T-helper 1 cell treated with Interleukin-12 subunit alpha and Interleukin-12 subunit beta and Interleukin-4 antibody, amounts not matched to agents 30 μg/mL and 1 μg/mL, for 36 hours (primary cell): ENCODE data around the gene LMBR1L.
A peak's percentile ranks its signal among the peaks of the same experiment; 100 is the strongest.
"Not testable (repeated sequence)": the region's sequence is repeated elsewhere in the genome, so short reads cannot be mapped to it uniquely, and the experiment has no call there.

Source experiments
- H3K27ac Mint-ChIP-seq: one replicate; pipeline ENCODE4 v1.8.0; 2021; ENCODE audit warnings: mild to moderate bottlenecking, mixed read lengths
- H3K27me3 Mint-ChIP-seq: one replicate; pipeline ENCODE4 v1.8.0; 2021; ENCODE audit warnings: low read depth, mixed read lengths
- H3K36me3 Mint-ChIP-seq: one replicate; pipeline ENCODE4 v1.8.0; 2021; ENCODE audit warnings: low read depth, mixed read lengths
- H3K4me1 Mint-ChIP-seq: one replicate; pipeline ENCODE4 v1.8.0; 2021; ENCODE audit warnings: low read depth, mixed read lengths
- H3K4me3 Mint-ChIP-seq: one replicate; pipeline ENCODE4 v1.8.0; 2021; ENCODE audit warnings: mild to moderate bottlenecking, moderate library complexity, mixed read lengths
- H3K9me3 Mint-ChIP-seq: one replicate; pipeline ENCODE4 v1.8.0; 2021; ENCODE audit warnings: mixed read lengths

The LMBR1L gene

DNA sequence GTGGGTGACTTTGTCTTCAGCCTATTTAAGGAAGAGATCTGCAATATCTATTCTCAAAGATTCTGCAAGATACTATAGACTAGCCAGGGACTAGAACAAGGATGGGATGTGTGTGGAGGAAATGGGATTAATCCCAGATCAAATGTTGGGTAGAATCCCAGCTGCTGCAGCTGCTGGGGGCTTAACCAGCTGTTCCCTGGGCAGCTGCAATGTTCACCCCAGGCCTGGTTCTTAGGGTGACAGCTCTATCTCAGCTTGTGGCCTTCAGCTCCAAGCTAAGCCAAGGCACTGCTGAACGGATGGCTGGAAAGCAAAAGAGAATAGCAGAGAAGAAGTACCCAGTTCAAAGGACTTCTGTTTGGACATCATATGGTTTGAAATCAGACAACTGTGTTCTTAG is 30.9 kb downstream of the LMBR1L start:
- H3K36me3 Mint-ChIP-seq, result no peaks in the 10 kb centered on the region
- H3K9me3 Mint-ChIP-seq, result no peaks in the 10 kb centered on the region
- H3K4me3 Mint-ChIP-seq, result no peak overlapping the region
- no peaks in the 10 kb centered on the region for H3K4me1 Mint-ChIP-seq
- H3K27me3 Mint-ChIP-seq, result peaks cover 7% of the 10 kb centered on the region
- no peak overlapping the region for H3K27ac Mint-ChIP-seq

DNA sequence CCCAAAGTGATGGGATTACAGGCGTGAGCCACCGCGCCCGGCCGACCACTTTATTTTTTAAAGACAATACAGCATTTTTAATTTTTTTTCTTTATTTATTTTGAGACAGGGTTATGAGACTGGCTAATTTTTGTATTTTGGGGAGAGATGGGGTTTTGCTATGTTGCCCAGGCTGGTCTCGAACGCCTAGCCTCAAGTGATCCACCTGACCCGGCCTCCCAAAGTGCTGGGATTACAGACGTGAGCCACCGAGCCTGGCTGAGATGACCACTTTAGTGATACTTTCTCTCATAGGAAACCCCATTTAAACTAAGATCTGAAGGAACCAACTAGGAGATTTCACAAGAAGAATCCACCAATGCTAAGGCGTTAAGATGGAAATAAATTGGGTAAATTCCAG is 39.7 kb downstream of the LMBR1L start:
- Mint-ChIP-seq H3K4me3 (no peak overlapping the region), H3K9me3 (no peaks in the 10 kb centered on the region), H3K27ac (peak overlapping the region; percentile 7), H3K36me3 (peaks cover 2% of the 10 kb centered on the region), H3K27me3 (no peaks in the 10 kb centered on the region), H3K4me1 (peaks cover 22% of the 10 kb centered on the region)

DNA sequence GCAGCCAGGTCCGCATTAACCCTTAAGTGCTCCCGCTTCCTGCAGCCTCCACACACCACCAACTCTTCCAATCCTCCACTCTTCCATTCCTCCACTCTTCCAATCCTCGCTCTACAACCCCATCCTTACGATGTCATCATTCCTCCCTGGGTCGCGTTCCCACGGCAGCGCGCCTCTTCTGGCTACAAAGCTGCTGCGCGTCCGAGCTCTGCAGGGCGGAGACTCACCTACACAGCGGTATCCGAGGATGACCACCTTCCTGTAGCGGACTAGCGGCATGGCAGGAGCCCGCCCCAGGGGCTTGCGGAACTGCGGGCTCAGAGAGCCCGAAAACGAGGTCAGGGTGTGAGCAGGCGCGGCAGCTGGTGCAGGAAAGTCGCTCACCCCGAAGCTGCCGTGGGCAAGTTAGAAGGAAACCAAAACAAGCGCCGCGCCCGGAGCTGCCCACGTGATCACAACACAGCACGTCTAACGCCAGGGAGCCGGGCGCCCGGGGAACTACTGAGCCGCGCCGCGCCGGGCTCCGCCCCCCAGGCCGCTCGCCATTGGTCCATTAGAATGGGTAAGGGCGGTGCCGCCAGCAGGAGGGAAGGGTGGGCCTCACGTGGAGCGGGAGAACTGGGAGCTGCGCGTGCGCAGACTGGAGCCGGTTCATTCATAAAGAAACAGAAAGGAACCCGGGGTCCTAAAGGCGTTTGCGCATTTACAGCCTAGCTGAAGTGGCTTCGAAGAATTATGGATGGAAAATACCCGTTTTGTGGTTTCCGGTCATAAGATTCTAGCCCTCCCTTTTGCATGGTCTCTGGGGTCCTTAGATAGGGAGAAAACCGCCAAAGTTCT is 40.9 kb downstream of the LMBR1L start, which contains the start of gene RHEBL1:
Gene RHEBL1 (minus strand): TSS at position 473 of the 840 bp plus-strand sequence. CDS start 194 bp downstream, at position 279.
- H3K4me1 Mint-ChIP-seq, result peaks cover 22% of the 10 kb centered on the region
- no peaks in the 10 kb centered on the region for H3K9me3 Mint-ChIP-seq
- peaks cover 6% of the 10 kb centered on the region for H3K36me3 Mint-ChIP-seq
- peak within 1 kb of the TSS; percentile 98 for H3K27ac Mint-ChIP-seq
- H3K4me3 Mint-ChIP-seq, result peak within 1 kb of the TSS; percentile 100
- no peaks in the 10 kb centered on the region for H3K27me3 Mint-ChIP-seq

DNA sequence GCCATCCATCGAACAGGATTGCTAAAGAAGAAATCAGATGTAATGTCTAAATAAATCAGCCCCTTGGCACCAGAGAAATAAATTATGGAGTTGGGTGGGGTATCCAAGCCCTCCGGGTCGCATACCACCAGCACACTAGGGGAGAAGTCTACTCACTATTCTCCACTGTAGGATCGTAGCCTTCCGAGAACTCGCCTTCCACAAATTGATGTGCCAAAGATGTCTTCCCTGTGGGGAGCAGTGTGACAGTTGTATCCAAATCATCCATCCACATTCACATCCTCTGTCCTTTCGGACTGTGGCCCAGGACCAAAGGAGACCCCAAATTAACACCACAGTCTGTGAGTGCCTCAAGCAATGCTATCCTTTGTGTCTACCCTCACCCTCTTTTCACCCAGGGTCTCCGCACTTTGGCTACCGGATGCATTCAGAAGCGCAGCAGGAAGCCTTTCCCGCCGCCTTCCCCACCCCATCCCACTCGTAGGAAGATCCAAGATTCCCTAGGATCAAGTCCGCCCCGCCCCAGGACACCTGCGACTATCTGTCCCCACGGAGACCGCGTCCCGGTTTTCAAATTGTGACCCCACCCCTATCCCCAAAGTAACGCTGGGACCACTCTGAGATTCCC is 41.7 kb downstream of the LMBR1L start:
- H3K9me3 Mint-ChIP-seq, result no peaks in the 10 kb centered on the region
- H3K36me3 Mint-ChIP-seq, result peaks cover 7% of the 10 kb centered on the region
- H3K4me1 Mint-ChIP-seq, result peaks cover 24% of the 10 kb centered on the region
- H3K27me3 Mint-ChIP-seq, result no peaks in the 10 kb centered on the region
- peak overlapping the region; percentile 98 for H3K27ac Mint-ChIP-seq
- H3K4me3 Mint-ChIP-seq, result peak overlapping the region; percentile 100

DNA sequence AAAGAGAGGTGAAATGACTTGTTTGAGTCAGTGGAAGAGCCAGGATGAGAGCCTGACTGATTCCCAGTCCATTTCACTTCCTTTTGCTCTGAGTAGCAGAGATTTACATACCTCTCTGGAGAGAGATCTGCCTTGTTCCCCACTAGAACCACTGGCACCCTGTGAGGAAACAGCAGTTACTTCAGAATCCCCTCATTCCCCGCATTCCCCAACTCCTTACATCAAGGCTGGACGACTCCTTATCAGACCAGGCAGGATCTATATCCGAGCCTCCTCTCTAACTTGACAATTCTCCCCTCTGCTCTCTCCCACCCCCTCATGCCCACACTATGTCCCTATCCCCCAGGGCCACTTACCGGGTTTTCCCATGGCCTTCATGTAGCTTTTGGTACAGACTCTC is 44.5 kb downstream of the LMBR1L start:
- no peaks in the 10 kb centered on the region for H3K9me3 Mint-ChIP-seq
- H3K4me3 Mint-ChIP-seq, result no peak overlapping the region
- H3K27ac Mint-ChIP-seq, result no peak overlapping the region
- no peaks in the 10 kb centered on the region for H3K27me3 Mint-ChIP-seq
- peaks cover 9% of the 10 kb centered on the region for H3K36me3 Mint-ChIP-seq
- peaks cover 23% of the 10 kb centered on the region for H3K4me1 Mint-ChIP-seq

DNA sequence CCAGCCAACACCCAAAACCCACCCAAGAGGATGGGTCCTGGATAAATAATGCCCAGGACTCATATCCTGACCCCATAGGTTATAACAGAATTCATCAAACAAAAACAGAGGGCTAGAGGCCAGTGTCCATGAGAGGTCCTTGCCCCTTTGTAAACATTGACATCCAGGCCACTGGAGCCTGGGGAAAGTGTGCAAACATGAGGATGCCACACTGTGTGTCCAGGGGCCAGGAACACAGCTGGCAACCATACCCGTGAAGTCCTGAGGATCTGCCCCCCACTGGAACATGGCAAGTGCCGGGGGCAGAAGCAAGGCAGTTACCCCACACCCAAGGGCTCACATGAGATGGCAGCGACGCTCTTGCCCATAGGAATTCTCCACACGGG is 45.9 kb downstream of the LMBR1L start:
- H3K36me3 Mint-ChIP-seq, result peaks cover 9% of the 10 kb centered on the region
- no peak overlapping the region for H3K27ac Mint-ChIP-seq
- peaks cover 21% of the 10 kb centered on the region for H3K4me1 Mint-ChIP-seq
- H3K9me3 Mint-ChIP-seq, result no peaks in the 10 kb centered on the region
- no peaks in the 10 kb centered on the region for H3K27me3 Mint-ChIP-seq
- no peak overlapping the region for H3K4me3 Mint-ChIP-seq

DNA sequence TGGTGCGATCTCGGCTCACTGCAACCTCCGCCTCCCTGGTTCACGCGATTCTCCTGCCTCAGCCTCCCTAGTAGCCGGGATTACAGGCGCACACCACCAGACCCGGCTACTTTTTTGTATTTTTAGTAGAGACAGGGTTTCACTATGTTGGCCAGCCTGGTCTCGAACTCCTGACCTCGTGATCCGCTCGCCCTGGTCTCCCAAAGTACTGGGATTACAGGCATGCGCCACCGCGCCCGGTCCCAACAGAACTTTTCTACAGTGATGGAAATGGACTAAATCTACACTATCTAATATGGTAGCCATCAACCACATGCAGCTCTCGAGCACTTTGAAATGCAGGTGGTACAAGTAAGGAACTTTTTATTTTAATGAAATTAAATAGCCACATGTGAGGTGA is 48.7 kb downstream of the LMBR1L start:
- Mint-ChIP-seq H3K36me3 (peaks cover 13% of the 10 kb centered on the region), H3K4me1 (peaks cover 29% of the 10 kb centered on the region)
- not testable (repeated sequence) for H3K27ac Mint-ChIP-seq, H3K27me3 Mint-ChIP-seq, H3K9me3 Mint-ChIP-seq, H3K4me3 Mint-ChIP-seq

DNA sequence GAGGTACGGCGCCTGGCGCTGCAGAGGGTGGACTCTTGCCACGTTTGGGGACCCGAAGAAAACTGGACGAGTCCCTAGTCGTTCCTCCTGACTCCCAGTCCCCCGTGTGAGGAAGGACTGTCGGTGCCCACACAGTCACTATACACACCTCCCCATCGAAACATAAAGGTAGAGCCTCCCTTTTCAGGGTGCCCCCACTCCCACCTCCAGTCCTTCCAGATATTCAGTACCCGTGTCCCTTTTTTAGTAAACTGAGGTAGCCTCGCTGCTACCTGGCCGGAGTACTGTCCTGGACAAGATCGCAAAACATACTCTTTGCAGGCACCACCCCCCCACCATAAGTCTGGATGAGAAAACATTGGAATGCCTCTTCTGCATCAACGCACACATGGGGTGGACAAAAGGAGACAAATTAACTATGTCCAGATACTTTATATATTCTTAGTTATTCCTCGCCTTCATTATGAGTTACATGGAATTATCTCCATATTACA is 49.4 kb downstream of the LMBR1L start:
- peaks cover 15% of the 10 kb centered on the region for H3K36me3 Mint-ChIP-seq
- H3K4me1 Mint-ChIP-seq, result peaks cover 37% of the 10 kb centered on the region
- H3K27ac Mint-ChIP-seq, result peak overlapping the region; percentile 96
- H3K9me3 Mint-ChIP-seq, result no peaks in the 10 kb centered on the region
- no peaks in the 10 kb centered on the region for H3K27me3 Mint-ChIP-seq
- H3K4me3 Mint-ChIP-seq, result peak overlapping the region; percentile 89

DNA sequence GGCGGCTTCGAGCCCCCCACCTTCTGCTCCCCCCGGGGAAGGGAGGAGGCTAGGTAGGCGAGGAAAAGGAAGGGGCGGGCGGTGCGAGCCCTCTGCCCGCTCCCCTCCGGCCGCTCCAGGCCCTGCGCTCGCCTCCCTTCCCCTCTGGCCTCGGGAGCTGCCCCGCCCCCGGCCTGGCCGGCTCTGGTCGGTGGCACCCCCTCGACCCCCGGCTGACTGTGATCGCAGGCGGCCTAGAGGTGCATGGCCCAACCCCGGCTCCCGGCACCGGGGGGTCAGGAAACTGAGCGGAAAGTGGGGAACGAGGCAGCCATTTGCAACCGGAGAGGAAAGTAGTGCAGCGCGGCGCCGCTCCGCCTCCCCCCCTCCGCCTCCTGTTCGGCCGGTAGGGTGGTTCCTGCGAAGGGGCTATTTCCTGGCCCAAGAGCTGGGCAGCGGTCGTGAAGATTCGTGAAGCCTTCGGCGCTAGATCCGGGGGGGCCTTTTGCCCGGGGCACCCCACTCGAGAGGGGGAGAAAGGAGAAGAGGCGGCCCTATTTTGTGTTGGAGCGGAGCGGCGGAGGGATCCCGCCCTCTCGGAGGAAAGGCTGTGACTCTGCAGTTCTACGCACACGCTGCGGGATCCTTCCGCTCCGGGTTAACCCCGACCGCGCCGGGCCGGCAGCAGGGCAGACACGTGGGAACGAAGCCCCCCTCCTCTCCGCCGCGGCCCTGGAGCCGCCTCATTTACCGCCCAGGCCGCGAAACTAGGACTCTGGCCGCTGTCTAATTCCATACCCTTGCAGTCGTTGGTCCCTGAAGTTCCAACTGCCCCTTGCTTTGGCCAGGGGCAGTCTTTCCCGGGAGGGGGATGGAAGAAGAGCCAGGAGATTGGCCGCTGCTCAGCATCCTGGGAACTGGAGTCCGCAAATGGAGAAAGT is 50.1 kb downstream of the LMBR1L start, which contains the start of gene KMT2D:
Gene KMT2D (minus strand): TSS at position 558 of the 920 bp plus-strand sequence. CDS start 5,470 bp downstream, outside the sequence.
- Mint-ChIP-seq H3K36me3 (peaks cover 20% of the 10 kb centered on the region), H3K4me3 (peak within 1 kb of the TSS; percentile 89), H3K9me3 (no peaks in the 10 kb centered on the region), H3K27ac (peak within 1 kb of the TSS; percentile 96), H3K27me3 (no peaks in the 10 kb centered on the region), H3K4me1 (peaks cover 44% of the 10 kb centered on the region)

DNA sequence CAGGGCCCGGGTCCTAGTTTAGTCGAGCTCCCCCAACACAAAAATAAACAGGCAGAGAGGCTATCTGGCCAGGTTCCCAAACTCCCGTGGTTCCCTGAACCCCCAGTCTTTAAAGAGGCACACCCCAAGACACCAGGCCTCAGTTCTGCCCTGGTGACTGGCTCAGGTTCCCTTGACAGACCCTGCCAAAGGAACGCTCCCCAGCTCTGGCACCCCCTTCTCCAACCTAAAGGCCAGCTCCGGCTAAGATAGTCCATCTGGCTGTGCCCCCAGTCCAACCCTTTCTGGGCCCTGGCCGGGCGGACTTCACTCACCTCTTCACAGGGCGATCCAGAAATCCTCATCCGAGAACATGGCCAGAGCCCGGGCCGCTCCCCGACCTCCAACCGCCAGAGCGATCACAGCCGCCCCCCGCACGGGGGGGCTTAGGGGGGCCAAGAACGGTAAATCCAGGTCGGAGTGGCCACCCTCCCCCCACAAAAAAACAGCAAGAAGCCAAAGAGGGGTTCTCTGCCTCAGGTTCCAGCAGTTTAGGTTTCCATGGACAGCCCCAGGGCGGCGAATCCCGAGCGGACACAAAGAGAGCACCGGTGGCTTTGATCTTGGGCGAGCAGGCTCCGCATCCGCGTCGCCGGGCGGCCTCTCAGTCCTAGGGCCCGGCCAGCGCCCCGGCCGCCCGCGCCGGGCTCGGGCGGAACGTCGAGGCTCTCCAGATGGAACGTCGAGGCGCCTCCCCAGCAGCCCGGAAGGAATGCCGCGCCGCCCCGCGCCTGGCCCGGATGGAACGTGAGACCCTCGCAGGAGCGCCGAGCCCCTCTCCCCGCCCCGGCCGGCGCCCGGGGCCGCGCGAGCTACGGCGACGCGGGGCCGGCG is 51.1 kb downstream of the LMBR1L start:
- no peaks in the 10 kb centered on the region for H3K9me3 Mint-ChIP-seq
- H3K36me3 Mint-ChIP-seq, result peaks cover 23% of the 10 kb centered on the region
- peak overlapping the region; percentile 86 for H3K27ac Mint-ChIP-seq
- no peaks in the 10 kb centered on the region for H3K27me3 Mint-ChIP-seq
- H3K4me1 Mint-ChIP-seq, result peaks cover 52% of the 10 kb centered on the region
- H3K4me3 Mint-ChIP-seq, result peak overlapping the region; percentile 89

DNA sequence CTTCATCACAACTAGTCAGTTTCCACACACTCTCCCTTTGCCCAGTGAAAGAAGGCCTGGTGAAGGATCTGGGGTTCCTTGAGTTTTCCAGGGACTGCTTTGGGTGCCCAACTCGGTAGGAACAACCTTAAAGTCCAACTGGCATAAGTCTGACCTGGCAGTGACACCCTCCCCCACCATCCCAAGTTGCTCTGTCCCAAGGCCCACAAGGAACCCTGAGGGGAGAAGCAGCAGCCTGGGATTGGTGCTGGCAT is 51.7 kb downstream of the LMBR1L start:
- H3K4me1 Mint-ChIP-seq, result peaks cover 50% of the 10 kb centered on the region
- peak overlapping the region; percentile 89 for H3K4me3 Mint-ChIP-seq
- H3K27ac Mint-ChIP-seq, result peak overlapping the region; percentile 86
- no peaks in the 10 kb centered on the region for H3K9me3 Mint-ChIP-seq
- no peaks in the 10 kb centered on the region for H3K27me3 Mint-ChIP-seq
- H3K36me3 Mint-ChIP-seq, result peaks cover 22% of the 10 kb centered on the region

DNA sequence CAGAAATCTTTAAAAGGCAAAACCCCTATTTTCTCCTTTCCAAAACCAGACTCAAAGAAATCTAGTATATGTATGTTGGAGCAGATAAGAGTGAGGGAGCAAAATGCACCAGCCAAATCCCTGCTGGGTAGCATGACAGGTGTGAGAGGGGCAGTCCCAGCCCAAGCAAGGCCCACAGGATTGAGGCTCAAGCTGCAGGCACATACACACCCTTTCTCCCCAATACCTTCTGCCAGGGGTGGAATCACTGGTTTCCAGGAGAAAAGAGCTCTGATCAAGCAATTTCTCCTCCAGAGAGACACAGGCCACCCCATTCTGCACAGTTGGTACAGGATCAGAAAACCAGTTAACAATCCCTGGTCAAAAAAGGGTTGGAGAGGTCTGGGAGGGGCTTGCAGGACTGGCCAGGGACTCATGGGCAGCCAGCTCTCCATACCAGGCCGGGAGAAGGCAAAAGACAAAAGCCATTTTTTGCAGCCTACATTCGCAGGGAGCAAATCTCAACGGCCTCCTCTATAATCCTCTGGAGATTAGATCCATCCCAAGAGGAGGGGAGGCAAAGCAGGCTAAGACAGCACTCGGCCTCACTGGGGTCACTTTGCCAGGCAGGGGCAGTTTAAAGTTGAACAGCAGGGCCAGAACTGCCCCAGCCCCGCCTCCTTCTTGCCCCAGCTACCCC is 52.1 kb downstream of the LMBR1L start:
- Mint-ChIP-seq H3K9me3 (no peaks in the 10 kb centered on the region), H3K4me1 (peaks cover 47% of the 10 kb centered on the region), H3K4me3 (peak overlapping the region; percentile 89), H3K27me3 (no peaks in the 10 kb centered on the region), H3K36me3 (peaks cover 21% of the 10 kb centered on the region), H3K27ac (peak overlapping the region; percentile 86)

DNA sequence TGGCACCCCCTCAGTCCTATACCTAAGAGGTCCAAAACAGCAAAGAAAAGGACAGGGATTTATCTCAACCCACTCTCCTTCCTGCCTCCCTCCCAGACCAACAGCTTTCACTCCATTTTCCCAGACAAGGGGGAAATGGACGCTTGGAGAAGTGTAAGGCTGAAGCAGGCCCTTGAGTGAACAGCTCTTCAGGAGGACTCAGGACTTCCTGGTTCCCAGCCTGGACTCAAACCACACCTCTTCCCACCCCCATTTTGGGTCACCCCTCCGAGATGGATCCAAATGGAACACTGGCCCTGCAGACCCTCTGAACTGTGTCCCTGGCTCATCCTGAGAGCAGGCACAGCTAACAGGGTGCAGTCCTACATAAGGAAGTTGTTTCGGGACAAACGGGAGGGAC is 52.8 kb downstream of the LMBR1L start:
- Mint-ChIP-seq H3K9me3 (no peaks in the 10 kb centered on the region), H3K27me3 (no peaks in the 10 kb centered on the region), H3K27ac (peak overlapping the region; percentile 86), H3K4me1 (peaks cover 47% of the 10 kb centered on the region), H3K36me3 (peaks cover 26% of the 10 kb centered on the region), H3K4me3 (peak overlapping the region; percentile 89)
